Panc1 (cell line): ENCODE results near the gene GNAQ. TPM values are rescaled to one million over a fixed set of nuclear protein-coding genes. Genes with fewer than 3 reads are reported as not detected.

Source experiments
- ATAC-seq: fragments of 200-7000 bp; cut with Tn5 transposase; 2 replicates; pipeline ENCODE4 v1.9.1; 2020; ENCODE audit warnings: mild to moderate bottlenecking, moderate library complexity
- BruUV-seq: library from RNA; stranded (reverse); fragments of 400-500 nt; replicated peaks from 2 replicates; lab custom pipeline; 2021; lab: Mats Ljungman, UMichigan
- CTCF ChIA-PET: fragments of 300-600 bp; sonication (Branson Sonifier 250); formaldehyde crosslinking; loops from one replicate; lab custom pipeline; 2022; ENCODE audit warnings: antibody characterized with exemption; lab: Charles Lee
- POLR2A ChIA-PET: fragments of 300-600 bp; sonication (Branson Sonifier 250); formaldehyde crosslinking; loops from one replicate; lab custom pipeline; 2022; ENCODE audit warnings: antibody characterized with exemption; lab: Charles Lee
- DNase-seq: peaks from one replicate; pipeline ENCODE4 v3.0.0-alpha.2; 2010; ENCODE audit warnings: low read depth, low spot score
- H3K27ac ChIP-seq: 2 replicates; pipeline ENCODE4 v1.5.1; 2011; ENCODE audit warnings: mild to moderate bottlenecking, low read length, inconsistent platforms
- H3K27me3 ChIP-seq: fragments of 200-500 bp; sonication (Bioruptor generic); 2 replicates; pipeline ENCODE4 v1.6.0; 2014; ENCODE audit warnings: low read length, inconsistent platforms; ENCODE audit not compliant: control insufficient read depth, insufficient read depth
- H3K36me3 ChIP-seq: fragments of 200-500 bp; sonication (Bioruptor generic); 2 replicates; pipeline ENCODE4 v1.5.1; 2014; ENCODE audit warnings: inconsistent platforms, mild to moderate bottlenecking, low read length, moderate library complexity; ENCODE audit not compliant: control insufficient read depth, insufficient read depth
- H3K4me1 ChIP-seq: 2 replicates; pipeline ENCODE4 v1.5.1; 2011; ENCODE audit warnings: inconsistent platforms, mild to moderate bottlenecking, low read length, moderate library complexity; ENCODE audit not compliant: control insufficient read depth, insufficient read depth
- H3K4me3 ChIP-seq, 2 experiments: 2 replicates each; pipeline ENCODE4 v1.5.1; 2011 to 2012; ENCODE audit warnings: low read depth in 2 of 2, low read length in 2 of 2, mild to moderate bottlenecking in 2 of 2, inconsistent platforms in 1 of 2, moderate library complexity in 1 of 2
- H3K9me3 ChIP-seq: fragments of 200-500 bp; sonication (Bioruptor generic); 2 replicates; pipeline ENCODE4 v1.5.1; 2014; ENCODE audit warnings: low read depth, mild to moderate bottlenecking, inconsistent platforms, low read length, moderate library complexity; ENCODE audit not compliant: control insufficient read depth, insufficient read depth
- POLR2AphosphoS5 ChIP-seq: IDR thresholded peaks from 2 replicates; pipeline ENCODE4 v1.6.1; 2012; ENCODE audit warnings: mild to moderate bottlenecking, low read depth, low read length, moderate library complexity
- SIN3A ChIP-seq: IDR thresholded peaks from 2 replicates; pipeline ENCODE4 v1.6.1; 2012; ENCODE audit warnings: low read depth, mild to moderate bottlenecking, low read length, moderate library complexity, borderline replicate concordance; ENCODE audit not compliant: insufficient read depth
- TCF7L2 ChIP-seq: IDR thresholded peaks from 2 replicates; pipeline ENCODE4 v1.6.1; 2011; ENCODE audit warnings: mild to moderate bottlenecking, low read depth, low read length, inconsistent platforms
- in situ Hi-C: cut with HindIII; loops from 2 replicates; pipeline ENCODE4 v1.10.0; 2016; ENCODE audit warnings: low sequenced_read_pairs, low pct_unique_long_range_greater_than_20kb
- intact Hi-C: fragments of 100-400 bp; cut with micrococcal nuclease; formaldehyde crosslinking; loops from one replicate; pipeline ENCODE4 v1.10.0; 2022; ENCODE audit not compliant: unreplicated experiment
- total RNA-seq: library from RNA; stranded (reverse); gene quantifications from one replicate; pipeline ENCODE4 v1.2.1, GENCODE V29; 2021; ENCODE audit not compliant: unreplicated experiment
- TF ChIP-seq, protein P1 (sequence below), 2 experiments: IDR thresholded peaks; 2 replicates each; pipeline ENCODE4 v1.6.1; 2011 to 2012; ENCODE audit warnings: low read depth in 2 of 2, control low read depth in 1 of 2, low read length in 1 of 2, mild to moderate bottlenecking in 1 of 2, moderate library complexity in 1 of 2; ENCODE audit not compliant: insufficient read depth in 1 of 2
- TF ChIP-seq, protein P2 (sequence below): fragments of 450-650 bp; IDR thresholded peaks from 2 replicates; pipeline ENCODE4 v1.5.1; 2017; ENCODE audit warnings: mild to moderate bottlenecking

Gene GNAQ
- total RNA-seq, 1 experiment from 2014 or later: 34.5 TPM

DNA sequence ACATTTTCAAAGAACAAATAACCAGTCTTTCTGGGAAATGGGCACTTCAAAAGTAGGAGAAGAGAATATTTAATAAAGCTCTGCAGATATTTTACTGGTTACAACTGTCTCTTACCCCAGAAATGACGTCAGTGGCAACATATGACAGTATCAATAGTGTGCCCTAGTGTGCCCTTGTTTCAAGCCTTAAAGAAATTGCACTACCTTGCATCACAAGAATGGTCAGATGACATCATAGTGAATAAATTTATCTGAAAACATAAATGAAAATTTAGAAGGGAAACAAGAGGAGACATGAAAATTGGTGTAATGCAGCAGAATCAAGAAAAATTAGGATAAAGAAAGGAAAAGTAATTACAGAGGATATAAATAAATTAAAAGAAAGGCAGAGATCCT, 176.7 kb downstream of the GNAQ start:
- Histone ChIP-seq H3K27ac (no peak overlapping the region), H3K27me3 (no peaks in the 10 kb centered on the region), H3K4me1 (peaks cover 3% of the 10 kb centered on the region; the same call in 1 of the 2 replicates), H3K4me3 (no peak overlapping the region), H3K9me3 (no peaks in the 10 kb centered on the region), H3K36me3 (no peaks in the 10 kb centered on the region)
- ChIA-PET POLR2A (no interaction called here), CTCF (no interaction called here)
- intact Hi-C loops: no loop called here
- in situ Hi-C loops: no loop called here
- ATAC-seq (no peak), DNase-seq (no peak)
- BruUV-seq: no TSS peak
- TF ChIP-seq POLR2AphosphoS5: no peak
- TF ChIP-seq, protein P1, sequence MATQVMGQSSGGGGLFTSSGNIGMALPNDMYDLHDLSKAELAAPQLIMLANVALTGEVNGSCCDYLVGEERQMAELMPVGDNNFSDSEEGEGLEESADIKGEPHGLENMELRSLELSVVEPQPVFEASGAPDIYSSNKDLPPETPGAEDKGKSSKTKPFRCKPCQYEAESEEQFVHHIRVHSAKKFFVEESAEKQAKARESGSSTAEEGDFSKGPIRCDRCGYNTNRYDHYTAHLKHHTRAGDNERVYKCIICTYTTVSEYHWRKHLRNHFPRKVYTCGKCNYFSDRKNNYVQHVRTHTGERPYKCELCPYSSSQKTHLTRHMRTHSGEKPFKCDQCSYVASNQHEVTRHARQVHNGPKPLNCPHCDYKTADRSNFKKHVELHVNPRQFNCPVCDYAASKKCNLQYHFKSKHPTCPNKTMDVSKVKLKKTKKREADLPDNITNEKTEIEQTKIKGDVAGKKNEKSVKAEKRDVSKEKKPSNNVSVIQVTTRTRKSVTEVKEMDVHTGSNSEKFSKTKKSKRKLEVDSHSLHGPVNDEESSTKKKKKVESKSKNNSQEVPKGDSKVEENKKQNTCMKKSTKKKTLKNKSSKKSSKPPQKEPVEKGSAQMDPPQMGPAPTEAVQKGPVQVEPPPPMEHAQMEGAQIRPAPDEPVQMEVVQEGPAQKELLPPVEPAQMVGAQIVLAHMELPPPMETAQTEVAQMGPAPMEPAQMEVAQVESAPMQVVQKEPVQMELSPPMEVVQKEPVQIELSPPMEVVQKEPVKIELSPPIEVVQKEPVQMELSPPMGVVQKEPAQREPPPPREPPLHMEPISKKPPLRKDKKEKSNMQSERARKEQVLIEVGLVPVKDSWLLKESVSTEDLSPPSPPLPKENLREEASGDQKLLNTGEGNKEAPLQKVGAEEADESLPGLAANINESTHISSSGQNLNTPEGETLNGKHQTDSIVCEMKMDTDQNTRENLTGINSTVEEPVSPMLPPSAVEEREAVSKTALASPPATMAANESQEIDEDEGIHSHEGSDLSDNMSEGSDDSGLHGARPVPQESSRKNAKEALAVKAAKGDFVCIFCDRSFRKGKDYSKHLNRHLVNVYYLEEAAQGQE (IDR thresholded peaks at IDR 0.05; ENCODE audit: insufficient read depth in 1 of 2, low read depth in 2 of 2, low read length in 1 of 2): no peak
- TF ChIP-seq SIN3A: no peak
- TF ChIP-seq, protein P2, sequence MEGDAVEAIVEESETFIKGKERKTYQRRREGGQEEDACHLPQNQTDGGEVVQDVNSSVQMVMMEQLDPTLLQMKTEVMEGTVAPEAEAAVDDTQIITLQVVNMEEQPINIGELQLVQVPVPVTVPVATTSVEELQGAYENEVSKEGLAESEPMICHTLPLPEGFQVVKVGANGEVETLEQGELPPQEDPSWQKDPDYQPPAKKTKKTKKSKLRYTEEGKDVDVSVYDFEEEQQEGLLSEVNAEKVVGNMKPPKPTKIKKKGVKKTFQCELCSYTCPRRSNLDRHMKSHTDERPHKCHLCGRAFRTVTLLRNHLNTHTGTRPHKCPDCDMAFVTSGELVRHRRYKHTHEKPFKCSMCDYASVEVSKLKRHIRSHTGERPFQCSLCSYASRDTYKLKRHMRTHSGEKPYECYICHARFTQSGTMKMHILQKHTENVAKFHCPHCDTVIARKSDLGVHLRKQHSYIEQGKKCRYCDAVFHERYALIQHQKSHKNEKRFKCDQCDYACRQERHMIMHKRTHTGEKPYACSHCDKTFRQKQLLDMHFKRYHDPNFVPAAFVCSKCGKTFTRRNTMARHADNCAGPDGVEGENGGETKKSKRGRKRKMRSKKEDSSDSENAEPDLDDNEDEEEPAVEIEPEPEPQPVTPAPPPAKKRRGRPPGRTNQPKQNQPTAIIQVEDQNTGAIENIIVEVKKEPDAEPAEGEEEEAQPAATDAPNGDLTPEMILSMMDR: no peak

DNA sequence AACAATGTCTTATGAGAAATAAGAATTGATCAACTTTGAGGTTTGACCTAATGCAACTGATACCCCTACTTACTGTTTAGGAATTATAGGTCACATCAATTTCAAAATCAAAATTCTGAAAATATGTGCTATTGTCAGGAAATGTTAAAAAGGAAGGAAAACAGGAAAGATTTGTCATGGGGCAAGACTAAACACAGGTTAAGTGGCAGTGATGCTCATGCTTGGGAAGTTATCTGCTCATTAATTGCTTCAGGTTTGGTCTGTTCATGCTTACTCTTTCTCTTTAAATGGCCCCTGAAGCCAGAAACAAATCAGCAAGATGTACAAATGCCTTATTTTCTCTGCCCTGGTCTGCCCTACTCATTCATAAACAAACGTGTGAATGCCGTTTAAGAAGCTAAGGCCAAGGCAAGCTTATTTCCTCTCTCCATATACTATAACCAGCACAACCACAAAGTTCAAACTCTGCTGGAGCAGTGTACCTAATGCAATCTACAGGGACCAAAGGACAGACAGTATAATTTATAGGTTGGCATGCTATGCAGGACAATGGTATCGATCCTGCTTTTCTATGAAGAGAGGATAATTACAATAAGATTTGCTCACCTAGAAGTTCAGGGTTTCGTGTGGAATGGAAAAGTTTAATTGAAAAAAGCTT, 177.2 kb downstream of the GNAQ start:
- H3K9me3 ChIP-seq: no peaks in the 10 kb centered on the region
- peaks cover 3% of the 10 kb centered on the region; the same call in 1 of the 2 replicates for H3K4me1 ChIP-seq
- DNase-seq: no peak
- ChIA-PET POLR2A (no interaction called here), CTCF (no interaction called here)
- H3K36me3 ChIP-seq: no peaks in the 10 kb centered on the region
- in situ Hi-C loops: no loop called here
- no peak for TF ChIP-seq TCF7L2
- no peak for TF ChIP-seq SIN3A
- TF ChIP-seq, protein P1 (IDR thresholded peaks at IDR 0.05; ENCODE audit: insufficient read depth in 1 of 2, low read depth in 2 of 2, low read length in 1 of 2): no peak
- no peak for TF ChIP-seq POLR2AphosphoS5
- TF ChIP-seq, protein P2: no peak
- no peaks in the 10 kb centered on the region for H3K27me3 ChIP-seq
- no peak for ATAC-seq
- no peak overlapping the region for H3K4me3 ChIP-seq
- BruUV-seq: no TSS peak
- H3K27ac ChIP-seq: no peak overlapping the region
- intact Hi-C loops: no loop called here
